Smooth muscle cell (in vitro differentiated cells): ENCODE results near the gene TFDP3. TPM values are rescaled to one million over a fixed set of nuclear protein-coding genes. Genes with fewer than 3 reads are reported as not detected.

Experiments
- DNase-seq: peaks from one replicate; lab custom pipeline; 2025; ENCODE audit not compliant: unreplicated experiment; lab: John Stamatoyannopoulos, UW
- H2AFZ ChIP-seq: fragments of 200-600 bp; sonication (generic); 2 replicates; pipeline ENCODE4 v1.6.0; 2016; ENCODE audit warnings: antibody characterized with exemption, low read depth, mild to moderate bottlenecking
- H3F3A ChIP-seq: fragments of 200-600 bp; sonication (generic); 2 replicates; pipeline ENCODE4 v1.6.0; 2017; ENCODE audit warnings: antibody characterized with exemption, low read depth
- H3K27ac ChIP-seq: fragments of 200-600 bp; sonication (generic); 2 replicates; pipeline ENCODE4 v1.5.1; 2016; ENCODE audit warnings: low read depth, mild to moderate bottlenecking
- H3K27me3 ChIP-seq: fragments of 200-600 bp; sonication (generic); 2 replicates; pipeline ENCODE4 v1.6.1; 2016; ENCODE audit warnings: low read depth, mild to moderate bottlenecking
- H3K36me3 ChIP-seq: fragments of 200-600 bp; sonication (generic); 2 replicates; pipeline ENCODE4 v1.5.1; 2016; ENCODE audit warnings: low read depth
- H3K4me1 ChIP-seq: fragments of 200-600 bp; sonication (generic); 2 replicates; pipeline ENCODE4 v1.5.1; 2016; ENCODE audit warnings: low read depth
- H3K4me2 ChIP-seq: fragments of 200-600 bp; sonication (generic); 2 replicates; pipeline ENCODE4 v1.6.0; 2016; ENCODE audit warnings: mild to moderate bottlenecking
- H3K4me3 ChIP-seq: fragments of 200-600 bp; sonication (generic); 2 replicates; pipeline ENCODE4 v1.5.1; 2016; ENCODE audit warnings: mild to moderate bottlenecking
- H3K79me2 ChIP-seq: fragments of 200-600 bp; sonication (generic); 2 replicates; pipeline ENCODE4 v1.6.0; 2016; ENCODE audit warnings: low read depth, mild to moderate bottlenecking
- H3K9ac ChIP-seq: fragments of 200-600 bp; sonication (generic); 2 replicates; pipeline ENCODE4 v1.6.0; 2016; ENCODE audit warnings: low read depth
- H3K9me3 ChIP-seq: fragments of 200-600 bp; sonication (generic); replicated peaks from 2 replicates; pipeline ENCODE4 v1.5.1; 2016; ENCODE audit warnings: low read depth
- H4K20me1 ChIP-seq: fragments of 200-600 bp; sonication (generic); 2 replicates; pipeline ENCODE4 v1.6.0; 2016; ENCODE audit warnings: low read depth
- CTCF ChIP-seq: fragments of 200-600 bp; sonication (generic); IDR thresholded peaks from 2 replicates; pipeline ENCODE4 v1.5.1; 2017; ENCODE audit warnings: borderline replicate concordance, mild to moderate bottlenecking, antibody characterized with exemption; ENCODE audit not compliant: insufficient read depth, poor library complexity, severe bottlenecking
- WGBS: methylation state at CpG from one replicate; pipeline ENCODE4 v1.1.7; 2016; ENCODE audit warnings: low lambda C conversion rate; 5-methylcytosine and 5-hydroxymethylcytosine counted together
- polyA plus RNA-seq: library from polyadenylated mRNA; unstranded; fragments of >200 nt; fragmentation: Nextera tagmentation; extraction: Ambion mirVana; gene quantifications from 2 replicates; pipeline ENCODE4 v1.2.1, GENCODE V29; 2016
- total RNA-seq: library from RNA; depleted of rRNA; stranded (reverse); fragments of >200 nt; gene quantifications from 2 replicates; pipeline ENCODE4 v1.2.3, GENCODE V29; 2014

The TFDP3 gene
- total and polyA plus RNA-seq, 2 experiments from 2014 or later = not detected

- H3F3A ChIP-seq = no peaks in the 10 kb centered on the region
- no peaks in the 10 kb centered on the region for H3K36me3 ChIP-seq
- no peak overlapping the region for H2AFZ ChIP-seq
- no peak overlapping the region for H3K9ac ChIP-seq
- H3K4me2 ChIP-seq = no peak overlapping the region
- no peak for TF ChIP-seq CTCF
- H3K4me1 ChIP-seq = peaks cover 3% of the 10 kb centered on the region
- H3K27me3 ChIP-seq = no peaks in the 10 kb centered on the region
- H3K79me2 ChIP-seq = no peaks in the 10 kb centered on the region
- no peaks in the 10 kb centered on the region for H4K20me1 ChIP-seq
- DNase-seq = no peak
- no peak overlapping the region for H3K4me3 ChIP-seq
- H3K9me3 ChIP-seq = peaks cover 11% of the 10 kb centered on the region
- no peak overlapping the region for H3K27ac ChIP-seq
- WGBS = 71% methylated on average over 4 of the region's 4 CpGs
Observed at GRCh38 chrX:133249266-133250058, 31.3 kb upstream of the TFDP3 start.

GRCh38 chrX:133248177-133248576 lies 30.0 kb upstream of the TFDP3 start:
- 56% methylated on average over 2 of the region's 2 CpGs for WGBS
- no peaks in the 10 kb centered on the region for H4K20me1 ChIP-seq
- DNase-seq = no peak

GRCh38 chrX:133246921-133247320 lies 28.8 kb upstream of the TFDP3 start:
- Histone ChIP-seq H4K20me1 (no peaks in the 10 kb centered on the region), H3K4me2 (no peak overlapping the region), H3K4me3 (no peak overlapping the region), H3K9me3 (peaks cover 11% of the 10 kb centered on the region), H3K36me3 (no peaks in the 10 kb centered on the region), H3K79me2 (no peaks in the 10 kb centered on the region), H2AFZ (no peak overlapping the region), H3K27ac (no peak overlapping the region), H3K27me3 (no peaks in the 10 kb centered on the region), H3K4me1 (peaks cover 3% of the 10 kb centered on the region), H3K9ac (no peak overlapping the region), H3F3A (no peaks in the 10 kb centered on the region)
- TF ChIP-seq CTCF = no peak
- no peak for DNase-seq

More at GRCh38 chrX:133248177-133248576, 30.0 kb upstream of the TFDP3 start:
- Histone ChIP-seq H3K36me3 (no peaks in the 10 kb centered on the region), H3F3A (no peaks in the 10 kb centered on the region), H3K79me2 (no peaks in the 10 kb centered on the region), H3K27me3 (no peaks in the 10 kb centered on the region), H3K4me2 (no peak overlapping the region), H3K9ac (no peak overlapping the region), H2AFZ (no peak overlapping the region), H3K4me1 (peaks cover 3% of the 10 kb centered on the region), H3K9me3 (peaks cover 11% of the 10 kb centered on the region), H3K27ac (no peak overlapping the region), H3K4me3 (no peak overlapping the region)
- TF ChIP-seq CTCF = no peak

- no peaks in the 10 kb centered on the region for H3F3A ChIP-seq
- H3K27ac ChIP-seq = no peak overlapping the region
- 86% methylated on average over 3 of the region's 3 CpGs for WGBS
- H3K27me3 ChIP-seq = no peaks in the 10 kb centered on the region
- H3K9me3 ChIP-seq = no peaks in the 10 kb centered on the region
- H3K79me2 ChIP-seq = no peaks in the 10 kb centered on the region
- no peak overlapping the region for H3K4me3 ChIP-seq
- H3K36me3 ChIP-seq = no peaks in the 10 kb centered on the region
- H3K4me2 ChIP-seq = no peak overlapping the region
- H3K4me1 ChIP-seq = no peaks in the 10 kb centered on the region
- H3K9ac ChIP-seq = no peak overlapping the region
- DNase-seq = no peak
- TF ChIP-seq CTCF = no peak
- no peaks in the 10 kb centered on the region for H4K20me1 ChIP-seq
- no peak overlapping the region for H2AFZ ChIP-seq
Observed at GRCh38 chrX:133235830-133236229, 17.7 kb upstream of the TFDP3 start.
